ENCODE data around the gene ZNF215. TPM values are rescaled to one million over a fixed set of nuclear protein-coding genes. Genes with fewer than 3 reads are reported as not detected.
"Not testable (repeated sequence)": the region's sequence is repeated elsewhere in the genome, so short reads cannot be mapped to it uniquely, and the experiment has no call there.

ZNF215 gene
- total RNA-seq, 1 donor, result 3.5 TPM

DNA sequence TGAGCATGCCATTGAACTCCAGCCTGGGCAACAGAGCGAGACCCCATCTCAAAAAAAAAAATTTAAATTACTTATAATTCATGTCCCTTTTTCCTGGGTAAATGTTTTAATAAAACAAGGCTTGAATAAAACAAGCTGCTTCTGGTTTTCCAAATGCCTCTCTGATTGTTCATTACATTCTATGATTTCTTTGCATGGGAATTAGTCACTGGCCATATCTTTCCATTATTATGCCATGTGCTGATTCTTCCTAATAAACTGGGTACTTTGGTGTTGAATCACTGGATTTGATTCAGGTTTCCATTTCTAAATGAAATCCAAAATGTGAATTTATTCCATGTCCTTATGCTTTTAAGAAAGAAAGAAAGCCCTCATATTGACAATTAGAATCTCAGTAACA is 42.6 kb downstream of the ZNF215 start:
- TF ChIP-seq, protein P1, sequence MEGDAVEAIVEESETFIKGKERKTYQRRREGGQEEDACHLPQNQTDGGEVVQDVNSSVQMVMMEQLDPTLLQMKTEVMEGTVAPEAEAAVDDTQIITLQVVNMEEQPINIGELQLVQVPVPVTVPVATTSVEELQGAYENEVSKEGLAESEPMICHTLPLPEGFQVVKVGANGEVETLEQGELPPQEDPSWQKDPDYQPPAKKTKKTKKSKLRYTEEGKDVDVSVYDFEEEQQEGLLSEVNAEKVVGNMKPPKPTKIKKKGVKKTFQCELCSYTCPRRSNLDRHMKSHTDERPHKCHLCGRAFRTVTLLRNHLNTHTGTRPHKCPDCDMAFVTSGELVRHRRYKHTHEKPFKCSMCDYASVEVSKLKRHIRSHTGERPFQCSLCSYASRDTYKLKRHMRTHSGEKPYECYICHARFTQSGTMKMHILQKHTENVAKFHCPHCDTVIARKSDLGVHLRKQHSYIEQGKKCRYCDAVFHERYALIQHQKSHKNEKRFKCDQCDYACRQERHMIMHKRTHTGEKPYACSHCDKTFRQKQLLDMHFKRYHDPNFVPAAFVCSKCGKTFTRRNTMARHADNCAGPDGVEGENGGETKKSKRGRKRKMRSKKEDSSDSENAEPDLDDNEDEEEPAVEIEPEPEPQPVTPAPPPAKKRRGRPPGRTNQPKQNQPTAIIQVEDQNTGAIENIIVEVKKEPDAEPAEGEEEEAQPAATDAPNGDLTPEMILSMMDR (IDR thresholded peaks at IDR 0.05; ENCODE audit: insufficient read depth, low read length), result no peak
- DNase-seq (ENCODE audit: low read depth), result peak; percentile 73
- no peak overlapping the region for H3K4me3 ChIP-seq (ENCODE audit: low read depth, low read length)

- peak; percentile 27 for DNase-seq (ENCODE audit: low read depth)
- not testable (repeated sequence) for H3K4me3 ChIP-seq (ENCODE audit: low read depth, low read length)
These were observed 43.6 kb downstream of the ZNF215 start for GRCh38 chr11:6969854-6970253.

GRCh38 chr11:6979365-6979764 is 53.1 kb downstream of the ZNF215 start:
- no peak overlapping the region for H3K4me3 ChIP-seq (ENCODE audit: low read depth, low read length)
- TF ChIP-seq, protein P1 (IDR thresholded peaks at IDR 0.05; ENCODE audit: insufficient read depth, low read length), result no peak
- DNase-seq (ENCODE audit: low read depth), result peak; percentile 16

DNA sequence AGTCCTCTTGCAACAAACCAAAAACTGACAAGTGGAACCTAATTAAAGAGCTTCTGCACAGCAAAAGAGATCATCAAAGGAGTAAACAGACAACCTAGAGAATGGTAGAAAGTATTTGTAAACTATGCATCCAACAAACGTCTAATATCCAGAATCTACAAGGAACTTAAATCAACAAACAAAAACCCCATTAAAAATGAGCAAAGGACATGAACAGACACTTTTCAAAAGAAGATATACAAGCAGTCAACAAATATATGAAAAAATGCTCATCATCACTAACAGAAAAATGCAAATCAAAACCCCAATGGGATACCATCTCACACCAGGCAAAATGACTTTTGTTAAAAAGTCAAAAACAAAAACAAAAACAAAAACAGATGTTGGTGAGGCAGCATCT is 60.3 kb downstream of the ZNF215 start:
- H3K4me3 ChIP-seq (ENCODE audit: low read depth, low read length), result no peak overlapping the region
- TF ChIP-seq, protein P1 (IDR thresholded peaks at IDR 0.05; ENCODE audit: insufficient read depth, low read length), result no peak
- DNase-seq (ENCODE audit: low read depth), result no peak

DNA sequence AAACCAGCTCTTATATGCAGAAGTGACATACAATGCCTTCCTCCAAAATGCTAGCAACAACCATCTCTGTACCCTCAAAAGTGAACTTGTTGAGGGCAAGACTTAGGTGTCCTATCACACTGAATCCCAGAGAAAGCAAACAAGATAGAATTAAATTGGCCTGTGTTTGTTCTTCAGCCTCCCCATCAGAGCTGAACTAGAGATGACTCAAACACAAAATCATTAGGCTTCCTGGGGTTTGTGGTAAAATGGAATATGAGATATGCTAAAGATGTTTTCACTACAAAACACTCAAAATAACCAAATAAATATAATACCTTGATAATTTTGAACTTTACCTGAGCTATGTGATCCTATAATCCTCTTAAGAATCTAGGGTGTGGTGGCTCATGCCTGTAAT is 62.3 kb downstream of the ZNF215 start:
- H3K4me3 ChIP-seq (ENCODE audit: low read depth, low read length), result no peak overlapping the region
- TF ChIP-seq, protein P1 (IDR thresholded peaks at IDR 0.05; ENCODE audit: insufficient read depth, low read length), result no peak
- no peak for DNase-seq (ENCODE audit: low read depth)

DNA sequence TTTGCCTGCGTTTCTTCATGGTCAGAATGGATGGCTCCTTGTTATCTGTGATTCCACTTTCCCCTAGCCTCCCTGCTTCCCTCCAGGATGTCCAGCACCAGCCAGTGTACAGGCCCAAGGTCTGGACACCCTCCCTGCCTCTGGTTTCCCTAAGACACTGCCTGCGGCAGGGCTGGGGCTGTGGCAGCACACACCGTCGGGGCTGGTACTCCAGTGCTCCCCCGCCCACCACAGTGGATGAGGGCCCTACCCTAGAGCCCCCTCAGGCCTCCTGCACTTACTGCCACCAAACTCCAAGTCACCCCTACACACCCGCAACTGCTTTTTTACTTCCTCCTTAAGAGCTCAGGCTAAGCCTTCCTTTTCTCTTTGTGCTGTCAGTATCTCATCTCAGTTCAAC is 65.0 kb downstream of the ZNF215 start:
- H3K4me3 ChIP-seq (ENCODE audit: low read depth, low read length), result no peak overlapping the region
- TF ChIP-seq, protein P1 (IDR thresholded peaks at IDR 0.05; ENCODE audit: insufficient read depth, low read length), result no peak
- DNase-seq (ENCODE audit: low read depth), result no peak

DNA sequence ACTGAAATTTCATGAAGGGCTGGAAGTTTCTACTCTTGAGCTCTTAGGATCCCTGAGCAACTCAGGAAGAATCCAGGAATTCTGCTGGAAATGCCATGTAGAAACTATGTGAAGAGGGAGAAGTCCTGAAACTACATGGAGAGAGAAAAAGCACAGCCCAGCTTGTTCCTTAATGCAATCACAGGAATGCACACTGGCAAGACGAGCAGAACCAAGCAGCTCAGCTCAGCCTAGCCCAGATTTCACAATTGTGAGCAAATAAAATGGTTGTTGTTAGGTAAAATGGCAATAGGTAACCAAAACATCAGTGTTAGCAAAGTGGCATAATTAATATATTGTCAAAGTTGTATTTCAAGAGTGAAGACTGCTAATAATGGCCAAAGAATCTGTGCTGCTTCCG is 65.8 kb downstream of the ZNF215 start:
- H3K4me3 ChIP-seq (ENCODE audit: low read depth, low read length), result no peak overlapping the region
- TF ChIP-seq, protein P1 (IDR thresholded peaks at IDR 0.05; ENCODE audit: insufficient read depth, low read length), result no peak
- peak; percentile 79 for DNase-seq (ENCODE audit: low read depth)
